CD14-positive monocyte (primary cell): Measurements from ENCODE around the gene COPS2. TPM values are rescaled to one million over a fixed set of nuclear protein-coding genes. Genes with fewer than 3 reads are reported as not detected.
A peak's percentile ranks its signal among the peaks of the same experiment; 100 is the strongest.
"Not testable (repeated sequence)": the region's sequence is repeated elsewhere in the genome, so short reads cannot be mapped to it uniquely, and the experiment has no call there.

Source experiments
- DNase-seq, 3 donors: peaks; one replicate each; pipeline ENCODE4 v3.0.0-alpha.2; 2011 to 2022
- H2AFZ ChIP-seq: 2 replicates; pipeline ENCODE4 v1.6.0; 2012; ENCODE audit warnings: mild to moderate bottlenecking, low read depth, low read length, inconsistent platforms; ENCODE audit not compliant: insufficient read depth, poor library complexity, severe bottlenecking
- H3K27ac ChIP-seq, 2 donors: 1 replicate in 1 of 2; 2 replicates in 1 of 2; pipeline ENCODE4 v1.5.1; 2012 to 2013; ENCODE audit warnings: low read length in 2 of 2, control low read depth in 1 of 2, inconsistent platforms in 1 of 2, low read depth in 1 of 2, mild to moderate bottlenecking in 1 of 2
- H3K27me3 ChIP-seq, 2 donors: one replicate each; pipeline versions ENCODE4 v1.6.0 to v1.6.1; 2011 to 2013; ENCODE audit warnings: low read length in 2 of 2; ENCODE audit not compliant: control insufficient read depth in 2 of 2, insufficient read depth in 2 of 2
- H3K36me3 ChIP-seq, 2 donors: replicated peaks in 1 of 2; 1 replicate in 1 of 2; 2 replicates in 1 of 2; pipeline versions ENCODE4 v1.5.1 to v1.6.1; 2012 to 2013; ENCODE audit warnings: low read length in 2 of 2, control low read depth in 1 of 2, inconsistent platforms in 1 of 2, mild to moderate bottlenecking in 1 of 2; ENCODE audit not compliant: insufficient read depth in 2 of 2, control insufficient read depth in 1 of 2
- H3K4me1 ChIP-seq, 2 donors: 1 replicate in 1 of 2; 2 replicates in 1 of 2; pipeline versions ENCODE4 v1.5.1 to v1.6.1; 2012 to 2013; ENCODE audit warnings: low read length in 2 of 2, control low read depth in 1 of 2, inconsistent platforms in 1 of 2, mild to moderate bottlenecking in 1 of 2, moderate library complexity in 1 of 2; ENCODE audit not compliant: insufficient read depth in 2 of 2, control insufficient read depth in 1 of 2
- H3K4me2 ChIP-seq: replicated peaks from 2 replicates; pipeline ENCODE3; 2012; ENCODE audit warnings: low read length, moderate library complexity, mild to moderate bottlenecking; ENCODE audit not compliant: poor library complexity, severe bottlenecking; ENCODE audit errors: extremely low read depth
- H3K4me3 ChIP-seq, 3 experiments: fragments of 200-600 bp in 1 of 3; sonication (generic) in 1 of 3; replicated peaks in 1 of 3; 1 replicate in 2 of 3; 2 replicates in 1 of 3; pipeline ENCODE4 v1.5.1; 2011 to 2013; ENCODE audit warnings: low read length in 3 of 3, mild to moderate bottlenecking in 3 of 3, control low read depth in 2 of 3, low read depth in 2 of 3, inconsistent platforms in 1 of 3, moderate library complexity in 1 of 3
- H3K79me2 ChIP-seq: 2 replicates; pipeline ENCODE4 v1.6.0; 2012; ENCODE audit warnings: mild to moderate bottlenecking, control low read depth, inconsistent platforms, low read length, moderate library complexity; ENCODE audit not compliant: insufficient read depth
- H3K9ac ChIP-seq: 2 replicates; pipeline ENCODE4 v1.6.0; 2017; ENCODE audit warnings: low read length, mild to moderate bottlenecking; ENCODE audit not compliant: insufficient read depth, poor library complexity, severe bottlenecking
- H3K9me3 ChIP-seq, 2 donors: replicated peaks in 1 of 2; 1 replicate in 1 of 2; 2 replicates in 1 of 2; pipeline versions ENCODE4 v1.5.1 to v1.6.1; 2012 to 2013; ENCODE audit warnings: low read length in 2 of 2, control low read depth in 1 of 2; ENCODE audit not compliant: control insufficient read depth in 1 of 2, insufficient read depth in 1 of 2
- H4K20me1 ChIP-seq: 2 replicates; pipeline ENCODE4 v1.6.0; 2012; ENCODE audit warnings: mild to moderate bottlenecking, low read length, control low read depth, moderate library complexity; ENCODE audit not compliant: insufficient read depth
- H3K27ac Mint-ChIP-seq, 7 donors: one replicate each; pipeline ENCODE4 v1.8.0; 2020; ENCODE audit warnings: mild to moderate bottlenecking in 7 of 7, mixed read lengths in 7 of 7, moderate library complexity in 6 of 7, inconsistent platforms in 2 of 7
- H3K27me3 Mint-ChIP-seq, 3 donors: one replicate each; pipeline ENCODE4 v1.8.0; 2021 to 2022; ENCODE audit warnings: low read depth in 3 of 3, mild to moderate bottlenecking in 3 of 3, mixed read lengths in 3 of 3, moderate library complexity in 3 of 3, inconsistent platforms in 1 of 3
- H3K36me3 Mint-ChIP-seq, 2 donors: one replicate each; pipeline ENCODE4 v1.8.0; 2020; ENCODE audit warnings: mixed read lengths in 2 of 2, inconsistent platforms in 1 of 2, mild to moderate bottlenecking in 1 of 2
- H3K4me1 Mint-ChIP-seq: one replicate; pipeline ENCODE4 v1.8.0; 2020; ENCODE audit warnings: mild to moderate bottlenecking, mixed read lengths
- H3K4me3 Mint-ChIP-seq, 2 donors: one replicate each; pipeline ENCODE4 v1.8.0; 2020; ENCODE audit warnings: mild to moderate bottlenecking in 2 of 2, mixed read lengths in 2 of 2, moderate library complexity in 1 of 2
- H3K9me3 Mint-ChIP-seq, 7 donors: one replicate each; pipeline ENCODE4 v1.8.0; 2020 to 2022; ENCODE audit warnings: mixed read lengths in 7 of 7, mild to moderate bottlenecking in 6 of 7, moderate library complexity in 6 of 7, inconsistent platforms in 2 of 7
- WGBS: methylation state at CpG from one replicate; pipeline ENCODE4 v1.1.5; 2013; ENCODE audit warnings: missing lambda C conversion rate; ENCODE audit not compliant: insufficient coverage; 5-methylcytosine and 5-hydroxymethylcytosine counted together
- intact Hi-C, 2 donors: fragments of 100-400 bp; cut with micrococcal nuclease; formaldehyde crosslinking; loops; one replicate each; pipeline versions ENCODE4 v1.15.0 to v1.15.1; 2023
- polyA plus RNA-seq, 3 donors: library from polyadenylated mRNA; depleted of rRNA in 1 of 3; unstranded in 2 of 3; stranded (reverse) in 1 of 3; fragments of 300-500 nt in 2 of 3; fragments of >200 nt in 1 of 3; fragmentation: Illumina TruSeq in 2 of 3; gene quantifications; 1 replicate in 2 of 3; 2 replicates in 1 of 3; pipeline ENCODE4 v1.2.3, GENCODE V29; 2012 to 2021
- TF ChIP-seq, protein P1 (sequence below): fragments of 200-600 bp; IDR thresholded peaks from one replicate; pipeline ENCODE4 v1.8.0; 2022; ENCODE audit warnings: antibody characterized with exemption, mild to moderate bottlenecking

Gene COPS2
- polyA plus RNA-seq, 3 donors = 22.2 to 36.1 (median 32.4) TPM

GRCh38 chr15:49079340-49080039 is 75.9 kb downstream of the COPS2 start:
- Mint-ChIP-seq H3K9me3 (peaks cover 0 to 4% (median 2%) of the 10 kb centered on the region in 7 donors), H3K4me1 (no peaks in the 10 kb centered on the region), H3K36me3 (no peaks in the 10 kb centered on the region), H3K27ac (peak overlapping the region in 1 of 7 donors; percentile 6), H3K27me3 (peaks cover 0 to 2% (median 1%) of the 10 kb centered on the region in 3 donors), H3K4me3 (no peak overlapping the region)
- Histone ChIP-seq H2AFZ (no peak overlapping the region), H3K4me2 (no peak overlapping the region), H3K9me3 (no peaks in the 10 kb centered on the region), H3K4me1 (no peaks in the 10 kb centered on the region), H3K79me2 (no peaks in the 10 kb centered on the region), H3K9ac (no peak overlapping the region), H3K4me3 (no peak overlapping the region), H3K36me3 (no peaks in the 10 kb centered on the region), H3K27ac (no peak overlapping the region), H4K20me1 (no peaks in the 10 kb centered on the region), H3K27me3 (no peaks in the 10 kb centered on the region)
- intact Hi-C loops = no loop called here
- TF ChIP-seq, protein P1, sequence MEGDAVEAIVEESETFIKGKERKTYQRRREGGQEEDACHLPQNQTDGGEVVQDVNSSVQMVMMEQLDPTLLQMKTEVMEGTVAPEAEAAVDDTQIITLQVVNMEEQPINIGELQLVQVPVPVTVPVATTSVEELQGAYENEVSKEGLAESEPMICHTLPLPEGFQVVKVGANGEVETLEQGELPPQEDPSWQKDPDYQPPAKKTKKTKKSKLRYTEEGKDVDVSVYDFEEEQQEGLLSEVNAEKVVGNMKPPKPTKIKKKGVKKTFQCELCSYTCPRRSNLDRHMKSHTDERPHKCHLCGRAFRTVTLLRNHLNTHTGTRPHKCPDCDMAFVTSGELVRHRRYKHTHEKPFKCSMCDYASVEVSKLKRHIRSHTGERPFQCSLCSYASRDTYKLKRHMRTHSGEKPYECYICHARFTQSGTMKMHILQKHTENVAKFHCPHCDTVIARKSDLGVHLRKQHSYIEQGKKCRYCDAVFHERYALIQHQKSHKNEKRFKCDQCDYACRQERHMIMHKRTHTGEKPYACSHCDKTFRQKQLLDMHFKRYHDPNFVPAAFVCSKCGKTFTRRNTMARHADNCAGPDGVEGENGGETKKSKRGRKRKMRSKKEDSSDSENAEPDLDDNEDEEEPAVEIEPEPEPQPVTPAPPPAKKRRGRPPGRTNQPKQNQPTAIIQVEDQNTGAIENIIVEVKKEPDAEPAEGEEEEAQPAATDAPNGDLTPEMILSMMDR = no peak
- DNase-seq = no peak
- over 99% methylated on average over 14 of the region's 23 CpGs for WGBS

- Histone ChIP-seq H3K27me3 (no peaks in the 10 kb centered on the region), H3K4me3 (no peak overlapping the region), H3K9me3 (no peaks in the 10 kb centered on the region), H4K20me1 (no peaks in the 10 kb centered on the region), H3K27ac (no peak overlapping the region), H3K9ac (no peak overlapping the region), H3K4me2 (no peak overlapping the region), H2AFZ (no peak overlapping the region), H3K4me1 (no peaks in the 10 kb centered on the region), H3K79me2 (no peaks in the 10 kb centered on the region), H3K36me3 (no peaks in the 10 kb centered on the region)
- no peaks in the 10 kb centered on the region for H3K4me1 Mint-ChIP-seq
- no peaks in the 10 kb centered on the region for H3K36me3 Mint-ChIP-seq
- H3K27ac Mint-ChIP-seq = no peak overlapping the region
- no peak for DNase-seq
- intact Hi-C loops = no loop called here
- no peak overlapping the region for H3K4me3 Mint-ChIP-seq
- peaks cover 1 to 8% (median 3%) of the 10 kb centered on the region in 7 donors for H3K9me3 Mint-ChIP-seq
- H3K27me3 Mint-ChIP-seq = peaks cover 1 to 5% (median 4%) of the 10 kb centered on the region in 3 donors
- TF ChIP-seq, protein P1 = no peak
Measured at GRCh38 chr15:49075881-49076280, 79.5 kb downstream of the COPS2 start.

GRCh38 chr15:49074589-49075287 is 80.7 kb downstream of the COPS2 start:
- intact Hi-C loops, H2AFZ ChIP-seq, H3K9ac ChIP-seq, H3K9me3 ChIP-seq, H3K36me3 ChIP-seq, H3K4me3 Mint-ChIP-seq, H3K27ac ChIP-seq, DNase-seq, H3K4me1 Mint-ChIP-seq, H3K27me3 Mint-ChIP-seq, H3K79me2 ChIP-seq, H3K9me3 Mint-ChIP-seq, H3K4me3 ChIP-seq, H3K27me3 ChIP-seq, H3K36me3 Mint-ChIP-seq, H4K20me1 ChIP-seq, H3K4me1 ChIP-seq, H3K4me2 ChIP-seq, H3K27ac Mint-ChIP-seq: not testable (repeated sequence)
- 100% methylated on average over 1 of the region's 6 CpGs for WGBS
